Duodenal mucosa (tissue), 2 donors: ENCODE data around the gene APOL6.
"Not testable (repeated sequence)": the region's sequence is repeated elsewhere in the genome, so short reads cannot be mapped to it uniquely, and the experiment has no call there.

ENCODE experiments used
- H3K27ac ChIP-seq: one replicate; pipeline ENCODE4 v1.7.0; 2013; ENCODE audit warnings: low read depth, low read length
- H3K27me3 ChIP-seq, 2 donors: one replicate each; pipeline ENCODE4 v1.7.0; 2013; ENCODE audit warnings: low read length in 2 of 2, control low read depth in 1 of 2; ENCODE audit not compliant: insufficient read depth in 2 of 2, control insufficient read depth in 1 of 2
- H3K36me3 ChIP-seq, 2 donors: one replicate each; pipeline ENCODE4 v1.7.0; 2013; ENCODE audit warnings: low read length in 2 of 2, control low read depth in 1 of 2; ENCODE audit not compliant: insufficient read depth in 2 of 2, control insufficient read depth in 1 of 2
- H3K4me1 ChIP-seq, 2 donors: one replicate each; pipeline ENCODE4 v1.7.0; 2013; ENCODE audit warnings: low read length in 2 of 2, control low read depth in 1 of 2; ENCODE audit not compliant: insufficient read depth in 2 of 2, control insufficient read depth in 1 of 2
- H3K4me3 ChIP-seq, 2 donors: one replicate each; pipeline ENCODE4 v1.7.0; 2013; ENCODE audit warnings: low read length in 2 of 2, low read depth in 1 of 2
- H3K9ac ChIP-seq, 2 donors: one replicate each; pipeline ENCODE4 v1.7.0; 2013; ENCODE audit warnings: low read length in 2 of 2, low read depth in 1 of 2
- H3K9me3 ChIP-seq, 2 donors: one replicate each; pipeline ENCODE4 v1.7.0; 2013; ENCODE audit warnings: low read length in 2 of 2, control low read depth in 1 of 2; ENCODE audit not compliant: control insufficient read depth in 1 of 2

Gene APOL6

DNA sequence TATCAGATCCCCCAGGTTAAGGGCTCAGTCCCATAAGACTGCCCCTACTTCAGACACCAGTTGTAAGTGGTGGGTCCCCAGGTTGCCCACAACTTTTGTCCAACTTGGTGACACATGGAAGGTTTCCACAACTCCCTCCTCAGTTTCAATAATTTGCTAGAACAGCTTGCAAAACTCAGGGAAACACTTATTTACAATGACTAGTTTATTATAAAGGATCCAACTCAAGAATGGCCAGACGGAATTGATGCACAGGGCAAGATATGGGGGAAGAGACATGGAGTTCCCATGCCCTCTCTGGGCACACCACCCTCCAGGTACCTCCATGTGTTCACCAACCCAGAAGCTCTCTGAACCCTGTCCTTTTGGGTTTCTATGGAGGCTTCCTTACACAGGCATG lies 5.6 kb downstream of the APOL6 start:
- H3K36me3 ChIP-seq = peaks cover 33 to 44% of the 10 kb centered on the region in 2 donors
- H3K27me3 ChIP-seq = no peaks in the 10 kb centered on the region
- peaks cover 20 to 30% of the 10 kb centered on the region in 2 donors for H3K4me1 ChIP-seq

GRCh38 chr22:35656284-35656752 lies 8.1 kb downstream of the APOL6 start:
- Histone ChIP-seq H3K9ac (no peak overlapping the region), H3K4me3 (no peak overlapping the region), H3K9me3 (no peaks in the 10 kb centered on the region), H3K27ac (no peak overlapping the region), H3K27me3 (no peaks in the 10 kb centered on the region), H3K4me1 (peaks cover 30 to 32% of the 10 kb centered on the region in 2 donors), H3K36me3 (peaks cover 42 to 57% of the 10 kb centered on the region in 2 donors)

More for the DNA sequence above, 5.6 kb downstream of the APOL6 start:
- Histone ChIP-seq H3K27ac (no peak overlapping the region), H3K9me3 (no peaks in the 10 kb centered on the region), H3K9ac (no peak overlapping the region), H3K4me3 (no peak overlapping the region)

DNA sequence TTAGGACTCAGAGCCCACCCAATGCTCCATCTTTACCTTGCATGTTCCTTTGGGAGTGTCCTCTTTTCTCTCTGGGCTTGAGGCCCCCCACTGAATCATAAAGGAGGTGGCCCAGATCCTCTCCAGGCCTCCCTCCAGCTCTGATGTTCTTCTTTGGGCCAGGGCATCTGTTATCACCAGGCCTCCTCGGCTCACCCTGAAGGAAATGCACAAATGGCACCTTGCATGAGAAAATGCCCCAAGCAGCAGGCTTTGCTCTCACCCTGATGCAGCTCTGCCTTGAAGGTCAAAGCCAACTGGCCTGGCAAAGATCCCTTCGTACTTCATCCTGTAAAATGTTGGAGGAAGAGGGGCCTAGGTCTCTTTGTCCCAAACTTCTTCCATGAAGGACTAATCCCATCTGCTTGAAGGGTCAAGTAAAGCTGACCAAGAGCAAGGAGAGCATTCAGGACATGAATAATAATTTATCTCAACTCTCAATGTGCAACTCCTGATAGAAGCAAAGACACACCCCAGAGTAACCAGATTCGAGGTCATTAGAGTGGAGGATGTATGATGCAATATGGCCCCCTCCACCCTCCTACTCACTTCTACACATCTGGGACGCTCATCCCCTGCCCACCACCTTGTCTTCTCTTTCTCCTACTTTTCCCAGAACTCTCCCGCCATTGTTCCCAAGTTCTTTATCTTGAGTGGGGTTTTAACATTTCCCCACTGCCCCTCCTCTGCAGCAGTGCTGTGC lies 9.5 kb downstream of the APOL6 start:
- Histone ChIP-seq H3K27me3 (no peaks in the 10 kb centered on the region), H3K9me3 (no peaks in the 10 kb centered on the region), H3K4me1 (peaks cover 43 to 44% of the 10 kb centered on the region in 2 donors), H3K9ac (no peak overlapping the region), H3K27ac (no peak overlapping the region), H3K4me3 (no peak overlapping the region), H3K36me3 (peaks cover 42 to 57% of the 10 kb centered on the region in 2 donors)

- no peaks in the 10 kb centered on the region for H3K27me3 ChIP-seq
- H3K27ac ChIP-seq = peak overlapping the region; percentile 68
- peaks cover 40 to 49% of the 10 kb centered on the region in 2 donors for H3K36me3 ChIP-seq
- H3K9ac ChIP-seq = peak overlapping the region in 1 of 2 donors; percentile 29
- peaks cover 42 to 48% of the 10 kb centered on the region in 2 donors for H3K4me1 ChIP-seq
- no peak overlapping the region for H3K4me3 ChIP-seq
- H3K9me3 ChIP-seq = no peaks in the 10 kb centered on the region
Measured at GRCh38 chr22:35660291-35661127, 12.3 kb downstream of the APOL6 start.

- peaks cover 42 to 48% of the 10 kb centered on the region in 2 donors for H3K4me1 ChIP-seq
- H3K27ac ChIP-seq = no peak overlapping the region
- H3K4me3 ChIP-seq = peak overlapping the region in 1 of 2 donors; percentile 13
- H3K9ac ChIP-seq = peak overlapping the region in 1 of 2 donors; percentile 19
- H3K36me3 ChIP-seq = peaks cover 31 to 40% of the 10 kb centered on the region in 2 donors
- peaks cover 0 to 2% of the 10 kb centered on the region in 2 donors for H3K9me3 ChIP-seq
- H3K27me3 ChIP-seq = no peaks in the 10 kb centered on the region
Measured at GRCh38 chr22:35661464-35661863, 13.2 kb downstream of the APOL6 start.

DNA sequence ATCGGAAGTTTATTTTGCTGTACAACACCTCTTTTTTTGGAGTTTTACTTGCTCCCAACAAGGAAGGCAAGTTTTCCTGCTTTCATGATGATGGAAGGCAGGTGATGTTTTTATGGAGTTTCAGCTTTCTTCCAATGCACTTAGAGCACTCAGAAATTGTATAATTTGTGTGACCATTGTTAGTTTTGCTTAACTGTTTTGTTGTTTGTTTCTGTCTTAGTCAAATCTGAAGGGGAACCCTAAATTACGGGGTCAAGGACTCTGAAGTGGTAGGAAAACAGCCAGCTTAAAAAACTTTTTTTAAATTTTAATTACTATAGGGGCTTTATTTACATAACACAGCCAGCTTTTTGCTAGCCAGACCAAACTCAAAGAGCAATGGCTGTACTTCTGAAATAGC lies 14.7 kb downstream of the APOL6 start:
- H3K4me3 ChIP-seq = no peak overlapping the region
- H3K9me3 ChIP-seq = peaks cover 0 to 2% of the 10 kb centered on the region in 2 donors
- H3K4me1 ChIP-seq = peaks cover 31 to 41% of the 10 kb centered on the region in 2 donors
- no peak overlapping the region for H3K9ac ChIP-seq
- no peaks in the 10 kb centered on the region for H3K27me3 ChIP-seq
- H3K27ac ChIP-seq = no peak overlapping the region
- peaks cover 18 to 37% of the 10 kb centered on the region in 2 donors for H3K36me3 ChIP-seq

DNA sequence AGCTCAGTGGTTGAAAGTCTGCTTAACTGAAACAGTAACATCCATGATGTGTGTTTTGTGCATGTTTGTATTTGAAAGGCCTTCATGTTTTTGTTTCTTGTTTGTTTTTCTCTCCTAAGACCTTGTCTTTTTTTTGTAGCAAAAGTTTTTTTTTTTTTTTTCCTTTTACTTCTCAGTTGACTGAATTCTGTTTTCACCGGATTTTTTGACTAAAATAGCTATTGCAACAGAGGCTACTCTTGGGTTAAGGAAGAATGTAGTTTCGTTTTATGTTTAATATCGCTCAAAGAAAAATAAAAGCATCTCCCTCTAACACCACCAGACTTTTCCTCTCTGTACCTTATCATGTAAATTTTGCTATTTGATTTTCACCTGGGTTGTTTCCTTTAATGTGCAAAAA lies 15.1 kb downstream of the APOL6 start:
- H3K4me1 ChIP-seq = peaks cover 29 to 41% of the 10 kb centered on the region in 2 donors
- no peak overlapping the region for H3K4me3 ChIP-seq
- no peaks in the 10 kb centered on the region for H3K27me3 ChIP-seq
- H3K27ac ChIP-seq = no peak overlapping the region
- H3K9me3 ChIP-seq = peaks cover 0 to 2% of the 10 kb centered on the region in 2 donors
- H3K9ac ChIP-seq = no peak overlapping the region
- peaks cover 14 to 33% of the 10 kb centered on the region in 2 donors for H3K36me3 ChIP-seq

GRCh38 chr22:35664955-35665587 lies 16.8 kb downstream of the APOL6 start:
- Histone ChIP-seq H3K4me1 (peaks cover 27 to 35% of the 10 kb centered on the region in 2 donors), H3K9ac (no peak overlapping the region), H3K27ac (no peak overlapping the region), H3K36me3 (peaks cover 0 to 17% of the 10 kb centered on the region in 2 donors), H3K9me3 (peaks cover 0 to 2% of the 10 kb centered on the region in 2 donors), H3K27me3 (no peaks in the 10 kb centered on the region), H3K4me3 (no peak overlapping the region)

- Histone ChIP-seq H3K4me1 (peaks cover 14 to 21% of the 10 kb centered on the region in 2 donors), H3K36me3 (peaks cover 0 to 12% of the 10 kb centered on the region in 2 donors)
- H3K27ac ChIP-seq, H3K9me3 ChIP-seq, H3K27me3 ChIP-seq, H3K4me3 ChIP-seq, H3K9ac ChIP-seq: not testable (repeated sequence)
Measured at GRCh38 chr22:35666699-35667098, 18.5 kb downstream of the APOL6 start.
